Activated CD4-positive, alpha-beta T cell treated with anti-CD3 and anti-CD28 coated beads for 48 hours (primary cell): ENCODE measurements around the gene ZBTB46.
"Not testable (repeated sequence)": the region's sequence is repeated elsewhere in the genome, so short reads cannot be mapped to it uniquely, and the experiment has no call there.

Experiments used
- DNase-seq: peaks from one replicate; pipeline ENCODE4 v3.0.0-alpha.2; 2020

The ZBTB46 gene

GRCh38 chr20:63783970-63784369 is 47.1 kb downstream of the ZBTB46 start:
- no peak for DNase-seq

- peak; percentile 12 for DNase-seq
Observed at GRCh38 chr20:63782521-63782971, 48.5 kb downstream of the ZBTB46 start.

GRCh38 chr20:63782051-63782471 is 49.0 kb downstream of the ZBTB46 start:
- DNase-seq = peak; percentile 33

DNA sequence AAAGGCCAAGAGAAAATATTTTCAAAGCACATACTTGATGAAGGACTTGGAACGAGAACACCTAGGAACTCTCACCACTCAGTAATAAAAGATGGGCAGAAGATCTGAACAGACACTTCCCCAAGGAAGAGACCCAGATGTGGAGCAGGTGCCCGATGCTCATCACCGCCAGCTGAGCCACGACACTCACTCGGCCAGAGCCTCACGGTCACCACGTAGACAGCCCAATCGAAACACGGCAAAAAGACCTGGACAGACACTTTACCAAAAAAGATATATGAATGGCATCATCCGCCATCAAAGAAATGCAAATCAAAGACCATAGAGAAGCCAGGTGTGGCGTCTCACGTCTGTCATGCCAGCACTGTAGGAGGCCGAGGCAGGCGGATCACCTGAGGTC is 49.9 kb downstream of the ZBTB46 start:
- DNase-seq = no peak

GRCh38 chr20:63778857-63779256 is 52.2 kb downstream of the ZBTB46 start:
- DNase-seq = no peak

GRCh38 chr20:63778034-63778752 is 52.9 kb downstream of the ZBTB46 start:
- DNase-seq = no peak

- DNase-seq = no peak
Observed at GRCh38 chr20:63777614-63778013, 53.5 kb downstream of the ZBTB46 start.

DNA sequence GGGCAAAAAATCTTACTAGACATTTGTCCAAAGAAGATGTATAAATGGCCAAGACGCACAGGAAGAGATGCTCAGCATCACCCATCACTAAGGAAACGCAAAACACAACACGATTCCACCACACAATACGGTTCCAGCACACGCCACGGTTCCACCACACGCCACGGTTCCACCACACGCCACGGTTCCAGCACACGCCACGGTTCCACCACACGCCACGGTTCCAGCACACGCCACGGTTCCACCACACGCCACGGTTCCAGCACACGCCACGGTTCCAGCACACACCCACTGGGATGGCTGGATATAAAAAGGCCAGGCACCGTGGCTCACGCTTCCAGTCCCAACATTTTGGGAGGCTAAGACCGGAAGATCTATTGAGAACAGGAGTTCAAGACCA is 54.2 kb downstream of the ZBTB46 start:
- DNase-seq = not testable (repeated sequence)

DNA sequence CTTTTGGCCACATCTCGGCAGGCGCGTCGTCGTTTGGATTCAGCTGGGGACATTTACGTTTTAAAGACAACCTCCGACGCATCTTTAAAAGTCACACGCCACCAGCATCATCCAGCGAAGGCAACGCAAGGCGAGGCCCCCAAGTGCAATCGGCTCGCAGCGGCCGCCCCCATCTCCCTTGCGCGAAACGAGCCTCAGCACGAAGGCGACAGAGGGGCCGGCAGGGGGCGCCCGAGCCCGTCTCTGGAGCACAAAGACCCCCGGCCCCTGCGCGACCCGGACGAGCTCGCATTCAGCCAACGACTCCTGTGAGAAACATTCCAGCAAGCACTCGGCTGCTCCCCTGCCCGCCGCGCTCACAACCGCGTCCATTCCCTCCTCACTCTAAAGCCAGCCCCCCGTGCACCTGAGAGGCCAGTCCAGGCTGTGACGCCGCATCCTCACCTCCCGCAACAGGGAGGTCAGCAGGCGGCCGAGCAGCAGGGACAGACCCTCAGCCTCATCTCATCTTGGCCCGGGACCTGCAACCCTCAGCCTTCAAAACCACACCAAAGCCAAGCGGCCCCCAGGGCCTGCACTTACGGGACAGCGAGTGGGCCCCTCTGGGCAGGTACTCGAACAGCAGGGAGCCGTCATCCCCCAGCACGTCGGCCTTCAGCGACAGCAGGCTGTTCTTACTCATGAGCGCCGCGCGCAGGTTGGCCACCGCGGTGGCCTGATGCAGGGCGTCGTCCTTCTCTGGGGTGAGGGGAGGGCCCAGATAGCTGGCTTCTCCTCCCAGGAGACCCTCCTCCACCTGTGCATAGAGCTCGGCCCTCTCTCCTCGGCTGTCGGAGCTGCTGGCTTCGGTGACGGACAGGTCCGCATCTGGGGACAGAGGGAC is 55.7 kb downstream of the ZBTB46 start:
- DNase-seq = peak; percentile 51

GRCh38 chr20:63774306-63774705 is 56.8 kb downstream of the ZBTB46 start:
- no peak for DNase-seq

DNA sequence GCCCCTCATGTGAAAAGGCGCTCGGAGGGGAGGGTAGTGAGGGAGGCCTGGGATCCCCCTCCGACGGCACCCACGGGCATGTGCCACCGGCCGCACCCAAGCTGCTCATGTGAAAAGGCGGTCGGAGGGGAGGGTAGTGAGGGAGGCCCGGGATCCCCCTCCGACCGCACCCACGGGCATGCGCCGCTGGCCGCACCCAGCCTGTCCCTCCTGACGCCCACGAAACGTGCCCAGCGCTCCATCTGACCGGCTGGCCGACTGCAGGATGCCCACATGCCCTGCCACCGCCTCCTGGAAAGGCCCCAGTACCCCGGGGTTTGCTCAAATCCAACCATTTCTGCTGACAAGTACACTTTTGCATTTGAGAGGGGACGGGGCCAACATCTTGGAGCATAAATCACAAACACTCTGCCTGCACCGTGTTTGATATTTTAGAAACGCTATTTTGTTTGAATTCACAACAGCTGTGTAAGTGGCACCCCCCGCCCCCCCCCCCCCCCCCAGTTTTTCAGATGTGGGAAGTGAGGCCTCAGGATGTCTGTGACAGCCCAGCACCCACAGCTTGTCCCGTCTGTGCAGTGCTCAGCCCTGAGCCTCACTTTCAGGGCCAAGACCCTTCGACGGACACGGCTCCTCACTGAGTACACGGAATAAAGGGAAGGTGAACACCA is 57.4 kb downstream of the ZBTB46 start:
- no peak for DNase-seq

DNA sequence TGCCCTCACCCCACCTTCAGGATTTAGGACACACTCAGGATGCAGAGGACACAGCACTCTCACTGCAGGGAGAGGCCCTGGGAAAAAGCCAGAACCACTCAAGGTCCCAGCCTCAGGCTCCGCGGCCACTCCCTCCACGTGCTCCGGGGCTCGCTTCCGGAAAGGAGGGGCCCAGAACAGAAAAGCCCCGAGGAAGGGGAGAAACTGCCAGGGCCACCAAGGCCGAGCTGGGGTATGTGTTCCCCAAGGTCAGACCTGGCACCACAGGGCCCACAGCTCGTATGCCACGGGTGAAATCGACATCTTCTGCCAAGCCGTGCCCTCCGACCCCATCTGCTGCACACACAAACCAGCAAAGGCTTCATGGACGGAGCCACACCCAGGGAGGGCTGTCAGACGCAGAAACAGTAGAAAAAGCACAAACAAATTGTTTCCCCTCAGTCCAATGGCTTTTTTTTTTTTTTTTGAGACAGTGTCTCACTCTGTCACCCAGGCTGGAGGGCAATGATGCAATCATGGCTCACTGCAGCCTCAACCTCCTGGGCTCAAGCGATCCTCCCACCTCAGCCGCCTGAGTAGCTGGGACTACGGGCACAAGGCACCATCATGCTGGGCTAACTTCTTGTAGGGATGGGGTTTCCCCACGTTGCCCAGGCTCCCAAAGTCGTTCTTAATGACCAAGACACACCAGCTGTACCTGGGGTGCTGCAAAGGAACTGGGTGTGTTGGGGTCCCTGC is 58.1 kb downstream of the ZBTB46 start:
- no peak for DNase-seq

DNA sequence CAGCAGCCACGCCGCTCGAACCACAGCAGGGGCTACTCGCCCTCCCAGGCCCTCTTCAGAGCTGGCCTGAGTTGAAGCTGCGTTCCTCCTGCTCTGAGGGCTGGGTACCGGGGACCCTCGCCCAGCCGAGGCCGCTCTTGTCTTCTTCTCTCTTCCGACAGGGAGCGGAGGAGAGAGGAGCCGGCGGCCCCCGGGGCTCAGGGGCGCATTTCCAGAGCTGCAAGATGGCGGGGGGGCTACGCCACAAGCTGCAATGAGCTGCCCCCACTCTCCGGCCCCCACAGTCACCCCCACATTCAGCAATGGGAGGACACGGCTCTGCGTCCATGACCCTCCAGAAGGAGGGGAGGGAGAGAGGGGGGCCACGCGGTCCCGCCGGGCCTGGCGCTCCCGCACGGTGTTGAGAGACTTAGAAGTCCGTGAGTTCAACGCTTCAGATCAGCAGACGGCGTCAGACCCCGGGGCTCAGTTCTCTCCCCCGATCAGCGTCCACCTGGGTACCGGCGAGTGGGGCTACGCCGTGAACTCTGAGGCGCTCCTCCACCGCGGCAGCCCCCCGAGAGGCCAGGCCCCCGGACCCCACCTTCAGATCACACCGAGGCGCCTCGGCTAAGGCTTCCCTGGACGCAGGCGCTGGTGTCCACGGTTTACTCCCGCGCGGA is 59.9 kb downstream of the ZBTB46 start:
- DNase-seq = no peak

DNA sequence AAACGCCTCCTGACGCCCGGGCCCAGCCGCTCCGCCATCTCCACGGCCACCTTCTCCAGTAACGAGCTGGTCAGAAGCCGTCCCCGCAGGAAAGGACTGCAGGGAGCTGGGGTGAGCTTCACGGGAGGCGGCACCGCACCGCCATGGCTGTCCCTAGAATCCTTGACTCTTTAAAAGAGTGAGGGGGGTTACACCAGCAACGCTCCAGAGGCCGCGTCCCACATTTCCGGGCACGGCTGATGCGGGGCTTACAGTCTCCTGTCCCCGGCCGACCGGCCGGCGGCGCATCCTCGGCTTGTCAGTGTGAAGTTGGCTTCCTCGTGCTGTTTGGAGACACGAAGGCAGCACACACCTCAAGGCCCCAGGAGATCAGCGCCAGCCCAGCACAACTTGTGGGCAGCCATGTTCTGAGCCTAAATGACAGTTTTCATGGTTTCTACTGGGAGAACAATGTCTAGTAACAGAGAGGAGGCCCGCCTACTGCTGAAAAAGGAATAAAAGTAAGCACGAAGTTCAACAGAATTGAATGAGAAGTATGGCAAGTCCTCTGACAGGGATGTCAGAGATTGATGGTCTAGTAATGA is 61.1 kb downstream of the ZBTB46 start:
- no peak for DNase-seq

GRCh38 chr20:63768591-63769515 is 62.2 kb downstream of the ZBTB46 start:
- DNase-seq = no peak

GRCh38 chr20:63767886-63768285 is 63.2 kb downstream of the ZBTB46 start:
- DNase-seq = no peak

GRCh38 chr20:63767456-63767855 is 63.6 kb downstream of the ZBTB46 start:
- DNase-seq = no peak

GRCh38 chr20:63766695-63767426 is 64.2 kb downstream of the ZBTB46 start:
- no peak for DNase-seq

GRCh38 chr20:63765902-63766301 is 65.2 kb downstream of the ZBTB46 start:
- DNase-seq = no peak
